Activated naive CD8-positive, alpha-beta T cell treated with anti-CD3 and anti-CD28 coated beads, Interleukin-2, amount 10 ng/mL, durations not matched to agents 7 days and 5 days (primary cell): ENCODE data around the gene PRKCE. TPM values are rescaled to one million over a fixed set of nuclear protein-coding genes. Genes with fewer than 3 reads are reported as not detected.

ENCODE experiments used
- ATAC-seq: fragments of 150-1000 bp; cut with Tn5 transposase; one replicate; pipeline ENCODE4 v1.10.0; 2021; ENCODE audit warnings: low read depth, moderate library complexity
- POLR2A ChIA-PET: fragments of 350-600 bp; sonication (Branson Sonifier 250); formaldehyde crosslinking; loops from one replicate; lab custom pipeline; 2021; ENCODE audit warnings: antibody characterized with exemption; lab: Charles Lee
- DNase-seq: peaks from one replicate; pipeline ENCODE4 v3.0.0; 2021
- H3K27ac Mint-ChIP-seq: one replicate; pipeline ENCODE4 v1.8.0; 2022; ENCODE audit warnings: mild to moderate bottlenecking, mixed read lengths
- H3K27me3 Mint-ChIP-seq: one replicate; pipeline ENCODE4 v1.8.0; 2022; ENCODE audit warnings: mild to moderate bottlenecking, moderate library complexity, mixed read lengths
- H3K36me3 Mint-ChIP-seq: one replicate; pipeline ENCODE4 v1.8.0; 2021; ENCODE audit warnings: mild to moderate bottlenecking, mixed read lengths
- H3K4me1 Mint-ChIP-seq: one replicate; pipeline ENCODE4 v1.8.0; 2021; ENCODE audit warnings: mixed read lengths
- H3K4me3 Mint-ChIP-seq: one replicate; pipeline ENCODE4 v1.8.0; 2022; ENCODE audit warnings: mild to moderate bottlenecking, moderate library complexity, mixed read lengths
- H3K9me3 Mint-ChIP-seq: one replicate; pipeline ENCODE4 v1.8.0; 2021; ENCODE audit warnings: mixed read lengths
- total RNA-seq, 2 experiments: library from RNA; stranded (reverse); gene quantifications; one replicate each; pipeline ENCODE4 v1.2.3, GENCODE V29; 2021

PRKCE gene
- total RNA-seq, 2 experiments from 2014 or later, result 18.4 to 20.5 TPM

DNA sequence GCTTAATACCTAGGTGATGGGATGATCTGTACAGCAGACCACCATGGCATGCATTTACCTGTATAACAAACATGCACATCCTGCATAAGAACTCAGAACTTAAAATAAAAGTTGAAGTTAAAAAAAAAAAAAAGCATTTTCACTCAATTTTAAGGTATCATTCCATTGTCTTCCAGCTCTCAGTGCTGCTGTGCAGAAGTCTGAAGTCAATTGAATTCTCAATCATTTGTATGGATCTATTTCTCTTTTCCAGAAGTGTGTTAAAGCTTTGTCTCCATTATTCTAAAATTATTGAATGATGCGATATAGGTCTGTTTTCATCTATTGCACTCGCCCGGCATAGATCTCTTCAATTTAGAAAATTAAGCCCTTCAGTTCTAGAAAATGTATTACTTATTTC, 443.2 kb downstream of the PRKCE start:
- H3K27ac Mint-ChIP-seq, result no peak overlapping the region
- ATAC-seq (no peak), DNase-seq (no peak)
- peaks cover 19% of the 10 kb centered on the region for H3K36me3 Mint-ChIP-seq
- no peaks in the 10 kb centered on the region for H3K27me3 Mint-ChIP-seq
- no peak overlapping the region for H3K4me3 Mint-ChIP-seq
- H3K9me3 Mint-ChIP-seq, result peaks cover 1% of the 10 kb centered on the region
- H3K4me1 Mint-ChIP-seq, result peaks cover 21% of the 10 kb centered on the region
- POLR2A ChIA-PET, result interaction anchor here (0.7 kb wide), 1 partner anchor 829 kb away, joined by 3 read pairs; no protein-coding TSS in a partner anchor

DNA sequence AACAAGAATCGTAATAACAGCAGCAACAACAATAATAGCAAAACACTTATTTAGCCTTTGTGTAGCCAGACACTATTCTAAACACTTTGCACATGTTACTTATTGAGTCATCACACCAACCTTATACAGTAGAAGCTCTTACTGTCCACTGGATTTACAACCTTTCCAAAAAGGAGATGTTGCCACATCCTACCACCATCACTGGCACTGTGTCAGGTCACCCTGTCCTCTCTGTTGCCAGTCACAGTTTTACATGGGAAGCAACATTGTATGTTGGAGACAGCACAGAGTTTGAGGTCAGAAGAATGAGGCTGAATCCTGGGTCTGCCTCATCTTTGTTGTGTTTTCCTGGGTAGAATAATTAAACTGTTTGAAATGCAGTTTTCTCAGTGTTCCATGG, 444.4 kb downstream of the PRKCE start:
- ATAC-seq (no peak), DNase-seq (no peak)
- H3K27ac Mint-ChIP-seq, result no peak overlapping the region
- peaks cover 21% of the 10 kb centered on the region for H3K4me1 Mint-ChIP-seq
- peaks cover 19% of the 10 kb centered on the region for H3K36me3 Mint-ChIP-seq
- H3K27me3 Mint-ChIP-seq, result no peaks in the 10 kb centered on the region
- no peak overlapping the region for H3K4me3 Mint-ChIP-seq
- peaks cover 1% of the 10 kb centered on the region for H3K9me3 Mint-ChIP-seq
- POLR2A ChIA-PET, result no interaction called here

DNA sequence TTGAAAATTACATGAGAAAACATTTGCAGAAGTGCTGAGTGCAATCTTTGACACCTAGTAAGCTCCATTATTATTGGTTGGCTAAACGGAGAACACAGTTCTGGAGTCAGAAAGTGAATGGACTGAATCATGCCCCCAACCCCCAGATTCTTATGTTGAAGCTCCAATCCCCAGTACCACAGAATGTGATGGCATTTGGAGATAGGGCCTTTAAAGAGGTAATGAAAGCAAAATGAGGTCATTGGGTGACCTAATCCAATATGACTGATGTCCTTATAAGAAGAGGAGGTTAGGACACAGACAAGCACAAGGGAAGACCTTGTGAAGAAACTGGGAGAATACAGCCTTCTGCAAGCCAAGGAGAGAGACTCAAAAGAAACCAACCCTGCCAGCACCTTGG, 444.8 kb downstream of the PRKCE start:
- H3K36me3 Mint-ChIP-seq, result peaks cover 21% of the 10 kb centered on the region
- POLR2A ChIA-PET, result no interaction called here
- DNase-seq (no peak), ATAC-seq (no peak)
- no peak overlapping the region for H3K27ac Mint-ChIP-seq
- H3K9me3 Mint-ChIP-seq, result peaks cover 1% of the 10 kb centered on the region
- peaks cover 21% of the 10 kb centered on the region for H3K4me1 Mint-ChIP-seq
- H3K4me3 Mint-ChIP-seq, result no peak overlapping the region
- H3K27me3 Mint-ChIP-seq, result no peaks in the 10 kb centered on the region

DNA sequence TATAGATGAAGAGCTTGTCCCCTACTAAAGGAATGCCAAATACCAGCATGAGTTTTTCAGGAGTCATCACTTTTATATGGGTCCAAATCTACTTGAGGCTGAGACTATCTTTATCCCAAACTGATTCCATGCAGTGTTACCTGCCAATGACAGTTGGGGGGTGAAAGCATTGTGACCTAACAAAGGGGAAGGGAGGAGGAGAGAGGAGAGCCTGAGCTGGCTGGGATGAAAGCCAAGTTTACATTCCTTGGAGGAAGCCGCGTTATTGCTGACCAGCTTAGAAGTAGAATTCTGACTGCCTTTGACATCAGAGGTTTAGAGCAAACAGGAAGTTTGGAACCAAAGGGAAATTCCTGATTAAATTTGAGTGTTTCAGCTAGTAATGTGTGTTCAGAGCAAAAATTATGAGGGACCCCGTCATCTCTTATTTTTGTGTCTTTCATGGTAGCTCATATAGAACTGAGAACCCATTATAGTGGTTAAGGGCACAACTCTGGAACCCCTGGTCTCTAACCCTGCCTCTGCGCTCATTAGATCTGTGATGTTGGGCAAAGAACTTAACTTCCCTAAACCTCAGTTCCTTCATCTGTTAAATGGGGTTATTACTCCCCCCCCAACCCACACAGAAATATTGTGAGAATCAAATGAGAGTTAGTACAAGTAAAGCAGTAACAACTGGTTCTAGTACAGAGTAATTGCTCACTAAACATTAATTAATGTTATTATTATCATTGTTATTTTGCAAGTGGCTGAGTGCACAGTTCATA, 446.4 kb downstream of the PRKCE start:
- H3K9me3 Mint-ChIP-seq, result peaks cover 1% of the 10 kb centered on the region
- ATAC-seq (no peak), DNase-seq (no peak)
- H3K27me3 Mint-ChIP-seq, result no peaks in the 10 kb centered on the region
- H3K4me3 Mint-ChIP-seq, result no peak overlapping the region
- POLR2A ChIA-PET, result interaction anchor here (0.7 to 1.3 kb wide), 2 partner anchors 47 to 188 kb away, joined by 4 to 6 read pairs; no protein-coding TSS in a partner anchor
- H3K36me3 Mint-ChIP-seq, result peaks cover 19% of the 10 kb centered on the region
- H3K27ac Mint-ChIP-seq, result no peak overlapping the region
- peaks cover 17% of the 10 kb centered on the region for H3K4me1 Mint-ChIP-seq

DNA sequence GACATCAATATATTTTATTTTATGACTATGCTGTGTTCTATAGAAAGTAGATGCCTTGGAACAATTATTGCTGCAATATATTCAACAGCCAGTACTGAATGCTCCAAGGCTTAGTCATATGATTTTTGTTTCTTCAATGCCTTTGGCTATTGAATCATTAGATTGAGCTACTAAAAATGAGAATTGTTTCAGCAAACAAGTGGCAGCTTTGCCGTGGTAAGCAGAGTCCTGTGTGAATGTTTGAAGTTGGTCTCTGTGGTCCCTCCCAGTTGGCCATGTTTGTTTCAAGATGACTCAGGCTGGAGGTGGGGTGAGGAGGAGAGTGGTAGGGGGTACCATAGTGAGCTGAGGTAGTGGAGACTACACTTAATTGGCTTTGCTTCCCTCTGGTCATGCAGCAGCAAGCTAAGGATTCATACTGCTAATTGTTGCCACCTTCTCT, 447.2 kb downstream of the PRKCE start:
- H3K4me1 Mint-ChIP-seq, result peaks cover 17% of the 10 kb centered on the region
- no peak overlapping the region for H3K27ac Mint-ChIP-seq
- H3K9me3 Mint-ChIP-seq, result peaks cover 4% of the 10 kb centered on the region
- POLR2A ChIA-PET, result interaction anchor here (1.3 kb wide), 1 partner anchor 46 kb away, joined by 4 read pairs; no protein-coding TSS in a partner anchor
- no peak overlapping the region for H3K4me3 Mint-ChIP-seq
- ATAC-seq (peak; percentile 73), DNase-seq (no peak)
- H3K27me3 Mint-ChIP-seq, result no peaks in the 10 kb centered on the region
- H3K36me3 Mint-ChIP-seq, result peaks cover 22% of the 10 kb centered on the region

DNA sequence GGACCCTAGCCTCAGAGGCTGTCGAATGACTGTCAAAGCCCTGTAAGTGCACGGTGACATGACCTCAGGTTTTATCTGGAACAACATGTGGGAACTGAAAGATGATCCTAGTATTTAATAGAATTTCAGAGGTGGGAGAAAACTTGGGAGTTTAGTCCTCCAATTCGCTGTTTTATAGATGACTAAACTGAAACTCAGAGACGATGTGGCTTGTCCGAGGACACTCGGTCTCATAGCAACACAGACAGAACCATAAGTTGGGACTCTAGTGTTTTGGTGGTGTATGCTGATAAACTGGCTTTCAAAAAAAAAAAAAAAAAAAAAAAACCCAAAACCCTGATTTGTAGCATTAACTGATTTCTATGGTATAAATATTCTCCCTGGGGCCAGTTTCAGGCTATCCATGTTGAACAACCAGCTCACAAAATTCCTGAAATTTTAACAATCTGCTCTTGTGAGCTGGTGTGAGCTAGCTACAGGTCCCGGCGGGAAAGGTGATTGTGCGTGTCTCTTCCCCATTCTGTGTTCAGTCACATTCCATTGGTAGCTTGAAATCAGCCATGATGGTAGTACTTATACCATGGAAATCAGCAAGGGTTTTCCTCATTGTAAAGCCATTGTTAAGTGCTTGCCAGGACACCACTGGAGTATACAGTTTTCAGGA, 450.2 kb downstream of the PRKCE start:
- DNase-seq (no peak), ATAC-seq (no peak)
- peaks cover 4% of the 10 kb centered on the region for H3K27me3 Mint-ChIP-seq

GRCh38 chr2:46106690-46107089, 455.2 kb downstream of the PRKCE start:
- no peak for ATAC-seq
- no peak overlapping the region for H3K27ac Mint-ChIP-seq
- no peak overlapping the region for H3K4me3 Mint-ChIP-seq
- H3K36me3 Mint-ChIP-seq, result peaks cover 20% of the 10 kb centered on the region
- no peak for DNase-seq
- peaks cover 12% of the 10 kb centered on the region for H3K9me3 Mint-ChIP-seq
- no peaks in the 10 kb centered on the region for H3K4me1 Mint-ChIP-seq
- POLR2A ChIA-PET, result interaction anchor here (0.6 kb wide), 1 partner anchor 16 kb away, joined by 3 read pairs; no protein-coding TSS in a partner anchor
- peaks cover 4% of the 10 kb centered on the region for H3K27me3 Mint-ChIP-seq

More for the DNA sequence above, 450.2 kb downstream of the PRKCE start:
- peaks cover 21% of the 10 kb centered on the region for H3K36me3 Mint-ChIP-seq
- H3K27ac Mint-ChIP-seq, result peak overlapping the region; percentile 32
- H3K4me1 Mint-ChIP-seq, result peaks cover 17% of the 10 kb centered on the region
- peaks cover 12% of the 10 kb centered on the region for H3K9me3 Mint-ChIP-seq
- no peak overlapping the region for H3K4me3 Mint-ChIP-seq
- POLR2A ChIA-PET, result interaction anchor here (0.7 kb wide), 1 partner anchor 99 kb away, joined by 10 read pairs; no protein-coding TSS in a partner anchor

GRCh38 chr2:46114996-46115395, 463.5 kb downstream of the PRKCE start:
- no peaks in the 10 kb centered on the region for H3K4me1 Mint-ChIP-seq
- H3K9me3 Mint-ChIP-seq, result no peaks in the 10 kb centered on the region
- POLR2A ChIA-PET, result no interaction called here
- DNase-seq (no peak), ATAC-seq (no peak)
- H3K27ac Mint-ChIP-seq, result no peak overlapping the region
- H3K4me3 Mint-ChIP-seq, result no peak overlapping the region
- H3K27me3 Mint-ChIP-seq, result peaks cover 2% of the 10 kb centered on the region
- H3K36me3 Mint-ChIP-seq, result peaks cover 3% of the 10 kb centered on the region

DNA sequence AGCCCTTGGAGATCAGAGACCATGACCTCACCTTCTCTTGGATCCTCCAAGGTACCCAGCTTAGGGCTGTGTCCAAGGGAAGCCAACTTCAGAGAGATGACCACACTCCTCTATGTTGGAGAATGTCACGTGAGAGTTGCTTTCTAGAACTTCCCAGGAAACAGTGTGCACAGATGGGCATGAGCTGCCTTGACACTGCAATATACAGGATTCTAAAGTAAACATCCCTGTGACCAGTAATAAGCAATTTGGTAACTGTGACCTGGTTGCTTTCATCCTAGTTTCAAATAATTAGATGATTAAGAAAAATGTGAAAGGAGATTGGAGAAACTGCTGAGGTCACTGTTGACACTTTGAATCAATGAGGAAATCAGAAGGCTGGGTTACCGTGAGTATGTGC, 464.7 kb downstream of the PRKCE start:
- H3K4me1 Mint-ChIP-seq, result no peaks in the 10 kb centered on the region
- ATAC-seq (no peak), DNase-seq (no peak)
- peaks cover 3% of the 10 kb centered on the region for H3K36me3 Mint-ChIP-seq
- peaks cover 2% of the 10 kb centered on the region for H3K27me3 Mint-ChIP-seq
- no peaks in the 10 kb centered on the region for H3K9me3 Mint-ChIP-seq
- no peak overlapping the region for H3K27ac Mint-ChIP-seq
- POLR2A ChIA-PET, result no interaction called here
- no peak overlapping the region for H3K4me3 Mint-ChIP-seq

DNA sequence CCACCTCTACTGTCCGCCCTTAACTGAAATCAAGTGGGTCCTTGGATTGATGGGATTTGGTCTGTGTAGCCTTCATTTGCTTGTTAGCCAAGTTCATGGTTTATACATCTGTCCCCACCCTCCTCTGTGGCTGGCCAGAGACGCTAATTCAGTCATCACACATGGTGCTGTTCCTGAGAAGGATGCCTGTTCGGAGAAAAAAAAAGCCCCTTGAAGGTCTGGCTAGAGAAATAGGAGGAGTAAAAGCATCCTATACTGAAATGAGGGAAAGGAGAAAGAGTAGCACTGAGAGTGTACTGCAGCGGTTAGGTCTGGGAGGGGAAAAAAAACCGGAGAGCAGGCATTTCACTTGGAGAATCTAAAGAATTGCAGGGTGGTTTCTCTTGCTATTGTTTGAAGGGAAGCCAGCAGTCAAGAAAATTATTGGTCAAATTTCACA, 465.1 kb downstream of the PRKCE start:
- H3K27me3 Mint-ChIP-seq, result peaks cover 2% of the 10 kb centered on the region
- DNase-seq (no peak), ATAC-seq (no peak)
- no peaks in the 10 kb centered on the region for H3K9me3 Mint-ChIP-seq
- POLR2A ChIA-PET, result no interaction called here
- H3K36me3 Mint-ChIP-seq, result peaks cover 3% of the 10 kb centered on the region
- no peaks in the 10 kb centered on the region for H3K4me1 Mint-ChIP-seq
- H3K27ac Mint-ChIP-seq, result no peak overlapping the region
- no peak overlapping the region for H3K4me3 Mint-ChIP-seq

GRCh38 chr2:46117379-46117778, 465.9 kb downstream of the PRKCE start:
- Mint-ChIP-seq H3K4me1 (no peaks in the 10 kb centered on the region), H3K36me3 (no peaks in the 10 kb centered on the region), H3K4me3 (no peak overlapping the region), H3K27me3 (no peaks in the 10 kb centered on the region), H3K27ac (no peak overlapping the region), H3K9me3 (no peaks in the 10 kb centered on the region)
- POLR2A ChIA-PET, result no interaction called here
- ATAC-seq (no peak), DNase-seq (no peak)

DNA sequence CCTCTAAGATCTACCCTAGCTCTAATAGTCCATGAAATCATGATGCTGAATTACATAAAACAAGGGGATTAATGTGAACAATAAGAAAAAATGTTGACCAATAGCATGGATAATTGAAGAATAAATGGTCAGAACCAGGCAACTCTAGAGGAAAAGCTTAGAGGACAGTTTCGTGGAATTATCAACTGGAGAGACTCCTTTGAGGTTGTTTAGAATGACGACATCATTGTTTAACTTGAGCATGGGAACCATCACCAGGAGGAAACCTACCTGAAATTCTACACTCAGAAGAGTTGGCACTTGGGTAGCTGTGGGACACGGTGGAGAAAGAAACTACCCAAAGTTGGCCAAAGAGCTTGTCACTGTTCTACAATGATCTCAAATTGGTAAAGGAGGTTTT, 466.5 kb downstream of the PRKCE start:
- Mint-ChIP-seq H3K27me3 (no peaks in the 10 kb centered on the region), H3K27ac (no peak overlapping the region), H3K4me3 (no peak overlapping the region), H3K36me3 (no peaks in the 10 kb centered on the region), H3K9me3 (no peaks in the 10 kb centered on the region), H3K4me1 (no peaks in the 10 kb centered on the region)
- DNase-seq, result no peak
- POLR2A ChIA-PET, result no interaction called here
- no peak for ATAC-seq

- Mint-ChIP-seq H3K27me3 (no peaks in the 10 kb centered on the region), H3K4me1 (peaks cover 1% of the 10 kb centered on the region), H3K27ac (no peak overlapping the region), H3K36me3 (no peaks in the 10 kb centered on the region), H3K4me3 (no peak overlapping the region), H3K9me3 (no peaks in the 10 kb centered on the region)
- DNase-seq (no peak), ATAC-seq (no peak)
- POLR2A ChIA-PET, result no interaction called here
Observed at GRCh38 chr2:46118656-46119371, 467.3 kb downstream of the PRKCE start.
